ENCODE data around the gene ZNF438.
"Not testable (repeated sequence)": the region's sequence is repeated elsewhere in the genome, so short reads cannot be mapped to it uniquely, and the experiment has no call there.

DNA sequence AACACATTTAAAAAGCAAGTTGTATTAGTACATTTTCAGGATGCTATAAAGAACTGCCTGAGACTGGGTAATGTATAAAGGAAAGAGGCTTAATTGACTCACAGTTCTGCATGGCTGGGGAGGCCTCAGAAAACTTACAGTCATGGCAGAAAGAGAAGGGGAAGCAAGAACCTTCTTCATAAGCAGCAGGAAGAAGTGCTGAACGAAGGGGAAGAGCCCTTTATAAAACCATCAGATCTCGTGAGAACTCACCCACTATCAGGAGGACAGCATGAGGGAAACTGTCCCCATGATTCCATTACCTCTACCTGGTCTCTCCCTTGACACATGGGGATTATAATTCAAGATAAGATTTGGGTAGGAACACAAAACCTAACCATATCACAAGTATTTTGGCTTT, 7.3 kb upstream of the ZNF438 start:
- TF ChIP-seq, protein P1, sequence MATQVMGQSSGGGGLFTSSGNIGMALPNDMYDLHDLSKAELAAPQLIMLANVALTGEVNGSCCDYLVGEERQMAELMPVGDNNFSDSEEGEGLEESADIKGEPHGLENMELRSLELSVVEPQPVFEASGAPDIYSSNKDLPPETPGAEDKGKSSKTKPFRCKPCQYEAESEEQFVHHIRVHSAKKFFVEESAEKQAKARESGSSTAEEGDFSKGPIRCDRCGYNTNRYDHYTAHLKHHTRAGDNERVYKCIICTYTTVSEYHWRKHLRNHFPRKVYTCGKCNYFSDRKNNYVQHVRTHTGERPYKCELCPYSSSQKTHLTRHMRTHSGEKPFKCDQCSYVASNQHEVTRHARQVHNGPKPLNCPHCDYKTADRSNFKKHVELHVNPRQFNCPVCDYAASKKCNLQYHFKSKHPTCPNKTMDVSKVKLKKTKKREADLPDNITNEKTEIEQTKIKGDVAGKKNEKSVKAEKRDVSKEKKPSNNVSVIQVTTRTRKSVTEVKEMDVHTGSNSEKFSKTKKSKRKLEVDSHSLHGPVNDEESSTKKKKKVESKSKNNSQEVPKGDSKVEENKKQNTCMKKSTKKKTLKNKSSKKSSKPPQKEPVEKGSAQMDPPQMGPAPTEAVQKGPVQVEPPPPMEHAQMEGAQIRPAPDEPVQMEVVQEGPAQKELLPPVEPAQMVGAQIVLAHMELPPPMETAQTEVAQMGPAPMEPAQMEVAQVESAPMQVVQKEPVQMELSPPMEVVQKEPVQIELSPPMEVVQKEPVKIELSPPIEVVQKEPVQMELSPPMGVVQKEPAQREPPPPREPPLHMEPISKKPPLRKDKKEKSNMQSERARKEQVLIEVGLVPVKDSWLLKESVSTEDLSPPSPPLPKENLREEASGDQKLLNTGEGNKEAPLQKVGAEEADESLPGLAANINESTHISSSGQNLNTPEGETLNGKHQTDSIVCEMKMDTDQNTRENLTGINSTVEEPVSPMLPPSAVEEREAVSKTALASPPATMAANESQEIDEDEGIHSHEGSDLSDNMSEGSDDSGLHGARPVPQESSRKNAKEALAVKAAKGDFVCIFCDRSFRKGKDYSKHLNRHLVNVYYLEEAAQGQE (IDR thresholded peaks at IDR 0.05; ENCODE audit: insufficient read depth in 1 of 2, low read depth in 2 of 2, low read length in 1 of 2) = not testable (repeated sequence)
- not testable (repeated sequence) for TF ChIP-seq SIN3A (IDR thresholded peaks at IDR 0.05; ENCODE audit: borderline replicate concordance, insufficient read depth, low read depth, low read length); POLR2AphosphoS5 (IDR thresholded peaks at IDR 0.05; ENCODE audit: low read depth, low read length)
- TF ChIP-seq, protein P2, sequence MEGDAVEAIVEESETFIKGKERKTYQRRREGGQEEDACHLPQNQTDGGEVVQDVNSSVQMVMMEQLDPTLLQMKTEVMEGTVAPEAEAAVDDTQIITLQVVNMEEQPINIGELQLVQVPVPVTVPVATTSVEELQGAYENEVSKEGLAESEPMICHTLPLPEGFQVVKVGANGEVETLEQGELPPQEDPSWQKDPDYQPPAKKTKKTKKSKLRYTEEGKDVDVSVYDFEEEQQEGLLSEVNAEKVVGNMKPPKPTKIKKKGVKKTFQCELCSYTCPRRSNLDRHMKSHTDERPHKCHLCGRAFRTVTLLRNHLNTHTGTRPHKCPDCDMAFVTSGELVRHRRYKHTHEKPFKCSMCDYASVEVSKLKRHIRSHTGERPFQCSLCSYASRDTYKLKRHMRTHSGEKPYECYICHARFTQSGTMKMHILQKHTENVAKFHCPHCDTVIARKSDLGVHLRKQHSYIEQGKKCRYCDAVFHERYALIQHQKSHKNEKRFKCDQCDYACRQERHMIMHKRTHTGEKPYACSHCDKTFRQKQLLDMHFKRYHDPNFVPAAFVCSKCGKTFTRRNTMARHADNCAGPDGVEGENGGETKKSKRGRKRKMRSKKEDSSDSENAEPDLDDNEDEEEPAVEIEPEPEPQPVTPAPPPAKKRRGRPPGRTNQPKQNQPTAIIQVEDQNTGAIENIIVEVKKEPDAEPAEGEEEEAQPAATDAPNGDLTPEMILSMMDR (IDR thresholded peaks at IDR 0.05) = not testable (repeated sequence)

All from Panc1 (cell line).